Measurements from ENCODE around the gene ZNF32. TPM values are rescaled to one million over a fixed set of nuclear protein-coding genes. Genes with fewer than 3 reads are reported as not detected.

Gene ZNF32
- total RNA-seq, 1 experiment from 2014 or later = 16.7 TPM

DNA sequence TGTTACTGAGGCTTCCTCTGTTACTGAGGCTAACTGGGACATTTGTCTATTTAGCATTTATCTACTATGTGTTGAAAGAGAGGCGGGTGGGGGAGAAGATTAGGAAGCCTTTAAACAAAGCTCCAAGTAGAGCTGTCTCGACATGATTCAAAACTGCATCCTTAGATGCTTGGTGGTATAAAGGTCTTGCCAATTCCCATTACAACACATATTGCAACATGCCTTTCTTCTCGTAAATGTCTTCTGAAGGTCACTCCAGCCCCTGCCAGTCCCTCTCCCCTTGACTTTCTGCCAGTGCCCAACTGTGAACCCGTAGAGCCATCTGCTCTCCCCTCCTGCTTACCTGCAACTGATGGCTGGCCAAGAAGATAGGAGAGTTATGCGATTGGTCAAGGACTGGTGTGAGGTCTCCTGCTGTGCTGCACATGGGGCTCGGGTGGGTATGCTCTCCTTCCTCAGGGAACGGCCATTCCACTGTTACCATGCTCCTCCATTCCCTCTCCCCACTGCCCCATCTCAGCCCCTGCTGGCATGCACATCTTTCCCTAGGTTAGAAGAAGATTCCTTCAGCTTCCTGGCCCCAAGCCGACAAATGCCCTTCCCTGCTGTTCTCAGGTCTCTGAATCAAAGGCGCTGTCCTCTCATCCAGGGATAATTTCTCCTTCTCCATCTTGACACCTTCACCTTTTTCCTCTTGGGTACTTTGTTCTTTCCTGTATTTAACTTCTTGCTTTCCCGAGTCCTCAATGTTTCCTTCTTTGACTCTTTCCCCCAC is 43.6 kb upstream of the ZNF32 start:
- Histone ChIP-seq H3K9me2 (replicated peaks; ENCODE audit: low read length) (no peaks in the 10 kb centered on the region), H3K27ac (ENCODE audit: low read length) (no peak overlapping the region), H3K9ac (ENCODE audit: low read length) (no peak overlapping the region), H4K20me1 (ENCODE audit: low read length) (no peaks in the 10 kb centered on the region), H3K27me3 (ENCODE audit: low read length) (peaks cover 30% of the 10 kb centered on the region), H3K36me3 (ENCODE audit: low read depth, low read length) (no peaks in the 10 kb centered on the region), H3K4me2 (ENCODE audit: low read length) (no peak overlapping the region), H3K4me3 (ENCODE audit: low read length) (no peak overlapping the region), H3K79me2 (ENCODE audit: low read length) (no peaks in the 10 kb centered on the region), H3F3A (ENCODE audit: low read length, unreplicated experiment) (no peaks in the 10 kb centered on the region), H2AFZ (ENCODE audit: low read length) (no peak overlapping the region), H3K9me3 (ENCODE audit: low read length) (no peaks in the 10 kb centered on the region), H3K4me1 (ENCODE audit: insufficient read depth, low read length) (0 out of 2 replicates have a peak, but pooled peaks cover 8% of the 10 kb centered on the region)
- ATAC-seq (no peak), DNase-seq (no peak)
- BruUV-seq (replicated peaks) = no TSS peak
- CTCF ChIA-PET = no interaction called here
- intact Hi-C loops (cut with micrococcal nuclease) = loop anchor here (5.0 kb wide), 1 partner anchor 90 kb away; no protein-coding TSS in a partner anchor
- TF ChIP-seq EZH2phosphoT487 (IDR thresholded peaks at IDR 0.05; ENCODE audit: borderline replicate concordance, low read length) (no peak), EZH2 (IDR thresholded peaks at IDR 0.05; ENCODE audit: low read length, unreplicated experiment) (no peak)
- TF ChIP-seq, protein P1, sequence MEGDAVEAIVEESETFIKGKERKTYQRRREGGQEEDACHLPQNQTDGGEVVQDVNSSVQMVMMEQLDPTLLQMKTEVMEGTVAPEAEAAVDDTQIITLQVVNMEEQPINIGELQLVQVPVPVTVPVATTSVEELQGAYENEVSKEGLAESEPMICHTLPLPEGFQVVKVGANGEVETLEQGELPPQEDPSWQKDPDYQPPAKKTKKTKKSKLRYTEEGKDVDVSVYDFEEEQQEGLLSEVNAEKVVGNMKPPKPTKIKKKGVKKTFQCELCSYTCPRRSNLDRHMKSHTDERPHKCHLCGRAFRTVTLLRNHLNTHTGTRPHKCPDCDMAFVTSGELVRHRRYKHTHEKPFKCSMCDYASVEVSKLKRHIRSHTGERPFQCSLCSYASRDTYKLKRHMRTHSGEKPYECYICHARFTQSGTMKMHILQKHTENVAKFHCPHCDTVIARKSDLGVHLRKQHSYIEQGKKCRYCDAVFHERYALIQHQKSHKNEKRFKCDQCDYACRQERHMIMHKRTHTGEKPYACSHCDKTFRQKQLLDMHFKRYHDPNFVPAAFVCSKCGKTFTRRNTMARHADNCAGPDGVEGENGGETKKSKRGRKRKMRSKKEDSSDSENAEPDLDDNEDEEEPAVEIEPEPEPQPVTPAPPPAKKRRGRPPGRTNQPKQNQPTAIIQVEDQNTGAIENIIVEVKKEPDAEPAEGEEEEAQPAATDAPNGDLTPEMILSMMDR (conservative IDR thresholded peaks at IDR 0.05; ENCODE audit: low read depth, low read length) = no peak
- POLR2A ChIA-PET (ENCODE audit: unreplicated experiment) = no interaction called here

GRCh38 chr10:43691485-43691884 is 42.8 kb upstream of the ZNF32 start:
- Histone ChIP-seq H2AFZ (ENCODE audit: low read length) (no peak overlapping the region), H3F3A (ENCODE audit: low read length, unreplicated experiment) (no peaks in the 10 kb centered on the region), H3K4me2 (ENCODE audit: low read length) (no peak overlapping the region), H3K9me3 (ENCODE audit: low read length) (no peaks in the 10 kb centered on the region), H3K36me3 (ENCODE audit: low read depth, low read length) (no peaks in the 10 kb centered on the region), H3K9me2 (replicated peaks; ENCODE audit: low read length) (no peaks in the 10 kb centered on the region), H4K20me1 (ENCODE audit: low read length) (no peaks in the 10 kb centered on the region), H3K79me2 (ENCODE audit: low read length) (no peaks in the 10 kb centered on the region), H3K27me3 (ENCODE audit: low read length) (peaks cover 27% of the 10 kb centered on the region), H3K4me3 (ENCODE audit: low read length) (no peak overlapping the region), H3K9ac (ENCODE audit: low read length) (no peak overlapping the region), H3K4me1 (ENCODE audit: insufficient read depth, low read length) (0 out of 2 replicates have a peak, but pooled peaks cover 8% of the 10 kb centered on the region), H3K27ac (ENCODE audit: low read length) (no peak overlapping the region)
- intact Hi-C loops (cut with micrococcal nuclease) = loop anchor here (5.0 kb wide), 1 partner anchor 91 kb away; no protein-coding TSS in a partner anchor
- ATAC-seq (no peak), DNase-seq (peak; percentile 26)
- BruUV-seq (replicated peaks) = no TSS peak
- ChIA-PET CTCF (no interaction called here), POLR2A (ENCODE audit: unreplicated experiment) (no interaction called here)
- no peak for TF ChIP-seq EZH2 (IDR thresholded peaks at IDR 0.05; ENCODE audit: low read length, unreplicated experiment)
- no peak for TF ChIP-seq EZH2phosphoT487 (IDR thresholded peaks at IDR 0.05; ENCODE audit: borderline replicate concordance, low read length)
- TF ChIP-seq, protein P1 (conservative IDR thresholded peaks at IDR 0.05; ENCODE audit: low read depth, low read length) = no peak
